Adipose tissue (tissue), 3 donors: Measurements from ENCODE around the gene MAST4. TPM values are rescaled to one million over a fixed set of nuclear protein-coding genes. Genes with fewer than 3 reads are reported as not detected.

Source experiments
- H3K27ac ChIP-seq: one replicate; pipeline ENCODE4 v1.5.1; 2013; ENCODE audit warnings: low read depth, low read length
- WGBS, 3 donors: extraction: QIAGEN DNeasy Blood & Tissue Kit; methylation state at CpG; one replicate each; pipeline ENCODE4 v1.1.7; 2013; 5-methylcytosine and 5-hydroxymethylcytosine counted together
- polyA plus RNA-seq, 3 donors: library from polyadenylated mRNA; stranded (reverse); fragments of 200-250 nt; gene quantifications; one replicate each; pipeline ENCODE4 v1.2.3, GENCODE V29; 2013
- donor health status: healthy with polysubstance abuse.
- donor health status: Bipolar disorder and iron deficiency.
- donor health status: healthy.

MAST4 gene
- polyA plus RNA-seq, 3 donors = 2.7 to 16.6 (median 11.8) TPM

DNA sequence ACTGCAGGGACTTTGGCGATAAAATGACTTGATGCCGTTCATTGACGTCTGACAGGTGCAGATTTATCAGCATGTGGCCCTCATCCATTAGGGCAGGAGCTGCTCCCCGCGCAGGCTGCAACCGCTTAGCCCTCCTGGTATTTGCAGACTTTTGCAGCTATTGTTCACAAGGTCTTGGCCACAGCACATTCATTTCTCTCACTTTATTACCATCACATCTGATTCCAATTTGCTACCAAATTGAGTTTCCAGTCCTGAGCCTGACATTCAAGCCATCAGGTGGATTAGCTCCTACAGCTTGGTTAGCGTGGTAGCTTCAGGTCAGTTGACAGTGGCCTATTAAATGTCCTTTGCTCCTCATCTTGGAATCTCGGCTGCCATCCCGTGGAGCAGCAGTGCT lies 301.2 kb downstream of the MAST4 start:
- H3K27ac ChIP-seq = no peak overlapping the region
- WGBS, 3 donors = 90 to 96% (median 95%) methylated on average over 9 of the region's 9 CpGs

DNA sequence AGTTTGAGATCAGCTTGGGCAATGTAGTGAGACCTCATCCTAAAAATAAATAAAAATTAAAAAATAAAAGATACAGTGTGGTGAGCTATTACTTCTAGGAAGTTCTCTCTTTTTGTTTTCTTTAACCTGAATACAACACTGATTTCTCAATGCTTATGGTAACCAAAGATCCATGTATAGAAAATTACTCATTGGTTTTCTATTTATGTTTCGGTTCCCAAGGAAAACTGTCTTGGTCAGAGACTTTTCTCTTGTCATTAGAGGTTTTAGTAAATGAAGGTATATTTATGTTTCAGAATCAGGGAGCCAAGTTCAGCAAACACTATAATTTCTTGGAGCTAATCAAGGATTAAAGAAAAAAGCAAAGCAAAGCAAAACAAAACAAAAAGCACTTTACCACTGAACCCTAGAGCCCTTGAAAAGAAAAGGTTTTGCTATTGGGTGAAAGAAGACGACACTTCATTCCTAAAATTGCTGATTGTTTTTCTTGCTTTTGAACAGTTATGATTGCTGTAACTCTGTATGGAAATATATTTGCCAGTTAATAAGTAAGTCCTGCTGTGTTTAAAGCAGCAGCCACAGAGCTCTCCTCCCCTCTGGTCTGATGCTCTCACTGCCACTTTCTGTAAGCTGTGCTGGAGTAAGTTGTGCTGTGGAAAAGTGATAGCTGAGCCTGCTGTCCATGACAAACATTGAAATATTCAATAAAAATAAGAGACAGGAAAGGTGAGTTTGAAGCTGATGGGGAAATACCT lies 302.2 kb downstream of the MAST4 start:
- no peak overlapping the region for H3K27ac ChIP-seq
- 83 to 88% (median 87%) methylated on average over 2 of the region's 2 CpGs for WGBS, 3 donors

DNA sequence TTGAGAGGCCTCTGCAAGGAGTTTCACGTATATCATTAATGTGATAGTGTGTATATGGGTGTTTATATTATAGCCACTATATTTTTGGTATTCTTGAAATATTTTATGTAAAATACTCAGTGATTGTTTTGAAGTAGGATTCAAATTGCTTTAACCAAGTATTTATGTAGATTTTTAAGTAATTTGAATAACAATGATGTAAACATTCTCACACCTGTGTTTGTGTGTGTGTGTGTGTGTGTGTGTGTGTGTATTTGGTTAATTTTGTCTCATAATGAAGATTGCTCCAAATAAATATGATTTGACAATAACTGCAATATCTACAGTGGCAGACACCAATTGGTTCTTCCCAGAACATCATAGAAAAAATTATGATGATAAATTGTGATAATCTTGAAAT lies 307.0 kb downstream of the MAST4 start:
- 95 to 100% (median 99%) methylated on average over 1 of the region's 1 CpG for WGBS, 3 donors
- H3K27ac ChIP-seq = no peak overlapping the region

DNA sequence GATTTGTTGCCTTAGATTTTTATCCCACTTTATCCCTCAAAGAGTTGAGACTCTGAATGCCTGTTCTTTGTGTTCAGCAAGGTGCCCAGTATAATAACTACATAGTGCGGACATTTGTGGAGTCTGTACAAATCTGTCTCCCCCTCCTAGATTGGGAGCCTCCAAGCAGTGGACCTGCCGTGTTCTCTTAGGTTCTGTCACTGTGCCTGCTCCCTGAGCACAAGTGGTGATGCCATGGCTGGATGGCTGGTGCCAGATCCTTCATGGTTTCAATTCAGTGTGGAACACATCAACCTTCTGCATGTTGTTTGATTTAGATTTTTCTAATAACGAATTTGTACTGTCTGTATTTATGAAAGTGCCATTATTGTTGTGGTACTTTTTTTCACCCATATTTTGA lies 307.5 kb downstream of the MAST4 start:
- WGBS, 3 donors = 83 to 88% (median 86%) methylated on average over 3 of the region's 3 CpGs
- H3K27ac ChIP-seq = no peak overlapping the region

DNA sequence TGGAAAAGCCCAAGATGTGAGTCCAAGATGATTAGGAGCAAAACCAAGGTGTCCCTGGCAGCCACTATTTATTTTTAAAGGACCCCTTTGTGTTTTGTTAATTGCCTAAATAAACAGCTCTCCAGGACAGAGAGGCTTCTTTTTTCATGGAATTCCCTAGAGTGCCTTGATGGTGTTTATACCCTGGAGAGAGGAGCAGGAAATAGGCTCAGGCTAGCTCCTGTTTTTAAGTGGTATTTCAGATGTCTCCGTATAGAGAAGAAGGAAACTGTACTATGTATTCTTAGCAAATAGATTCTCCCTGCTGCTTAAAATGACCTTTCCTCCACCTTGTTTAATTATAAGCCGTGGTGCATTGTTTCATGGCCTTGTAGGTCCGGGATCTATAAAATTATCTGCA lies 308.0 kb downstream of the MAST4 start:
- no peak overlapping the region for H3K27ac ChIP-seq
- WGBS, 3 donors = 18 to 47% (median 45%) methylated on average over 3 of the region's 3 CpGs

DNA sequence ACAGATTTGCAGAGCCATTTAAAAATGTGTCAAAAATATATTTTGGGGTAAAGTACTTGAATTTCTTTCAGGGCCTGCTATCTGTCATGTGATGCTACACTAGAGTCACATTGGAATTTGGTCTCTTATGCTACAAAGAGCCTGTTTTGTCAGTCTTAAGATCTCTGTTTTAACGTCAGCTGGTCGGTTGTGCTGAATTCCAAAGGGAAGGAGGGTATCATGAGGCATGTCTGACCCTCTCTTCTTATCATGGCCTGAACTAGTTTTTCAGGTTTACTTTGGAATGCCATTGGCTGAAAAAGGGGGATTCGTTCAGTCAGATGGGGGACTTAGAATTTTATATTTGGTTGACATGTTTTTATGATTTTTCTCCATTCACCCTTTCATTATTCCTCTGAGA lies 309.8 kb downstream of the MAST4 start:
- H3K27ac ChIP-seq = no peak overlapping the region
- 73 to 92% (median 91%) methylated on average over 3 of the region's 3 CpGs for WGBS, 3 donors

DNA sequence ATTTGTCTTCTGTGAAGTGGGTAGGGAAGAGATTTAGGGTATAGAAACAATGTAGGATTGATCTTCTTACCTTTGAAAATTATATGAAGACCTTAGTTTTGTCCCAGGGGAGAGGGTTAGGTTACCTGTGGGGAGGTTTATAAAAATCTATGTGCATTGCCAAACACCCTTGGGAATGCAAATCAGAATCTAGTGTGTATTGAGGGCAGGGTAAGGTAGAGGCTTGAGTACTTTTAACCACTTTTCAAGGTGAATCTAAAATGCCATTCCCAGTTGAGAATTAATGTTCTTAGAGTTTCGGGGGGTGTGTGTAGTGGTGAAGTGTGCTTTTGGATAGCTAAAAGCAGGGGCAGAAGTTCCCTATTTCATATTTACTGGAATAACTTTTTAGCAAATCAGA lies 312.0 kb downstream of the MAST4 start:
- WGBS, 3 donors = 64 to 93% (median 93%) methylated on average over 1 of the region's 1 CpG
- no peak overlapping the region for H3K27ac ChIP-seq

DNA sequence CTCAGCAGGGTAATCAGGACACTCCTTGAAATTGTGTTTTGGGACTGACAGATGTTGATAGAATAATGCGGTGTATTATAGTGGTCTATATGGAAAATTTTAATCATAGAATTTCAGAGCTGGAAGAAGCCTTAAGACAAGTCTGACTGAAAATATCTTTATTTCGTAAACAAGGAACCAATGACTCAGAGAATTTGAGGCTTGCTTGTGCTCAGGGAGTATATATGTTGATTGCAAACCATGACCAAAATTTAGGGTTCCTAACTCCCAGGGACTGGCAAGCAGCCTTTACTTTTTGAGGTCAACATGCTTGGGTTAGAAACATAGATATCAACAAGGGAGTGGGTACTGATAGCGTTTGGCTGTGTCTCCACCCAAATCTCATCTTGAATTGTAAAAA lies 313.2 kb downstream of the MAST4 start:
- H3K27ac ChIP-seq = no peak overlapping the region
- WGBS, 3 donors = 86 to 93% (median 89%) methylated on average over 3 of the region's 3 CpGs

DNA sequence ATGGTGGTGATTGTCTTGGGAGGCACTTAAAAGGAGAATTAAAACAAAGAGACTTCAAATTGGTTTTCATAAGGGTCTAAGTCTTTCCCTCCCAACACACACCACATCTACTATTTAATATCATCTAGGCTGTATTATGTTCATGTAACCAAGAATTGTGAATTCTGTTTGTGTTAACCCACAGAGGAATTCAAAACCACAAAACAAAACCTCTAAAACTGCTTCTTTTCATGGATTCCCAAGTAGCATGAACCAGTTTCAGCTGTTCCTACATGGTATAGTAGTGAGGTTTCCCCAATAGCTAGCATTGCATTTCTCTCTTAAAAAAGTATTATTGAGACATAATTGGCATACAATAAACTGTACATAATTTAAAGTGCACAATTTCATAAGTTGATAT lies 316.6 kb downstream of the MAST4 start:
- H3K27ac ChIP-seq = no peak overlapping the region

DNA sequence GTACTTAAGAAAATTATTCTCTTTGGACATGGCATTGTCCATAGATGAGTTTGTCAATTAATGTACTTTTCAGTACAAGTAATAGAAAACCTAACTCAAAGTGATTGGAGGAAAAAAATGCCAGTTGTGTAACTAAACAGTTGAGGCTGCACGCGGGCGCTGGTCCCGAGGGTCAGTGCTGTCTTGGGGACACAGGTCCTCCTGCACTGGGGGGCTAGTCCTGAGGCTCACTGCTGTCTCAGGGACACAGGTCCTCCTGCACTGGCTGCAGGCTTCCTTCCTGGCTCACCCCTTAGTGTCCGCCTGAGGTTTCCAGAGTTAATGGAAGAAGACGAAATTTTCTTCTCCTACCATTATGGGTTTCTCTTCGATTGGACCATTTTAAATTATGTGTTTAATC lies 319.3 kb downstream of the MAST4 start:
- H3K27ac ChIP-seq = no peak overlapping the region
- WGBS, 3 donors = 85 to 94% (median 92%) methylated on average over 7 of the region's 7 CpGs

DNA sequence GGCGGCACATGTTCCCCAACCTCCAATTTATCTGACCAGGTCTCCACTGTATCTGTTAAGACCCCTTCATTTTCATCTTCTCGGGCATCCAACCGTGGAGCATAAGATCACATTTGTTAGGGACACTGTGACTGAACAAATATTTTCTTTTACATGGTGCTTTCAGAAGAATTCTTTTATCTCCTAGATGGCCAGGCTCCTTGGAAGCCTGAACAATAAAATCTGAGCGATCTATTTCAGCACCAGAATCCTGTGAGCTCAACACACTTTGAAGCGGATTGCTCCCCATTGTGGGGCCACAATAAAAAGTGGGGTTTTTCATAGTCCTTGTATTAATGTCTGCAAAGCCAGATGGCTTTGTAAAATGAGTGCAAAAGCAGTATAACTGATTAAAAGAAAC lies 326.7 kb downstream of the MAST4 start:
- H3K27ac ChIP-seq = no peak overlapping the region
- 71 to 94% (median 93%) methylated on average over 5 of the region's 5 CpGs for WGBS, 3 donors

DNA sequence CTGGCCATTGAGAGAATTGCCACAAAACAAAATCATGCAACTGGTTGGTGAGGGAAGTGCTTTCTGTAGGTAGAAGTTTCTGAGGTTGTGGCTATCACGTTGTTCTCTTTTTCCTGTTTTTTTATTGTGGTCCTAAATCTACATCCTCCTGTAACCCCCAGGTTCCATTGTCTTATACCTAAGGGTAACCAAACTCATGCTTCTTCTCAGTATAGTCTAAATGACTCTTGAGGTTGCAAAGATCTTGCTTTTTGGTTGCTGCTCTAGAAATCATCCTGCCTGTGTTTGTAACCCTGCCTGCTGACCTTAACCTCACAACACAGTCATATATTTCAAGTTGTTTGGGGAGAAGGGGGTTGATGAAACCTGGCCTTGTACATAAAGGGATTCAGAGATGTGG lies 327.3 kb downstream of the MAST4 start:
- WGBS, 3 donors = 46 to 65% (median 60%) methylated on average over 1 of the region's 1 CpG

DNA sequence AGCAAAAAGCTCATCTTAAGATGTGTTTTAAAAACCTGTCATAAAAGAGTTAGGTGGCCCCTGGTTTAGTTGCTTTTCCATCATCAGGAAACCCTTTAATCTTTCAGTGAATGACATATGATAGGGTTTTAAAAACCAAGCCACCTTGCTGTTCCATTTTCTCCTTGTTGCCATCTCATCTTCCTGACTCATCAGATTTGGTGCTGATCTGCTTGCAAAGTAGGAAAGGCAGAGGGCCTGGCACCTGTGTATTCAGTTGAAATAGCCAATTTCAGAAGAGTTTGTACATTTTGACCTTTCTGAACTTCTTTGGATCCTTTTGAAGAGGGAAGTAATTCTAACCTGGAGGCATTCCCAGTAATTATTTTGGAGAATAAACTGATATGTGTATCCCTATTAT lies 327.7 kb downstream of the MAST4 start:
- no peak overlapping the region for H3K27ac ChIP-seq

More for the DNA sequence above, 327.3 kb downstream of the MAST4 start:
- no peak overlapping the region for H3K27ac ChIP-seq

DNA sequence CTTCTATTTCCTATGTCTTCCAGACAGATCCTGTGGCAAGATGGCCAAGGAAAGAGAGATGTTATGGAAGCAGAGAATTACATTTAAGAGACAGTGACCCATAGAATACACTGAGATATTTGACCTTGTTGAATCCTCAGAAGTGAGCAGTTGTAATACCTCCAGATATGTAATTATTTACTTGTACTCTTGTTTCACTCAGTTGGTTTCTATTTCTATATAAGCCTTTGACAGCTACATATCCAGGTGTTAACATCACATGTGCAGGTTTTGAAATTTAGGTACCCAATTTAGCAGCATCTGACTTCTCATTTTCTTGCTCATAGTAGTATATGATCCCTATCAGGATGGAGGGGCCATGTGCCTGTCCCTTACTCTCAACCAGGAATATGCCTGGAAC lies 330.9 kb downstream of the MAST4 start:
- H3K27ac ChIP-seq = no peak overlapping the region

DNA sequence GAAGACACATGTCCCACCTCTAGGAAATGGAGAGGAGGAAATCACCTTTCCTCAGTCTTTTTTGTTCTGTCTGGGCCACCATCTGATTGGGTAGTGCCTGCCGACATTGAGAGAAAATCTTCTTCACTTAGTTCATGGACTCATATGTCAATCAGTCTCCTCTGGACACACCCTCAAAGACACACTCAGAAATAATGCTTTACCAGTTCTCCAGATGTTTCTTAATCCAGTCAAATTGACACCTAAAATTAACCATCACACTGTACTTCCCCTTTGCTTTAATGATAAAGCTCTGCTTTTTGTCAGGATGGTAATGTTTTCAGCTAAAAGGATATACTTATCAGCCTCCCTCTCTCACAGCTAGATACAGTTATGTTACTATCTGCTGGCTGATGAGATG lies 333.1 kb downstream of the MAST4 start:
- 94 to 100% (median 96%) methylated on average over 1 of the region's 1 CpG for WGBS, 3 donors

DNA sequence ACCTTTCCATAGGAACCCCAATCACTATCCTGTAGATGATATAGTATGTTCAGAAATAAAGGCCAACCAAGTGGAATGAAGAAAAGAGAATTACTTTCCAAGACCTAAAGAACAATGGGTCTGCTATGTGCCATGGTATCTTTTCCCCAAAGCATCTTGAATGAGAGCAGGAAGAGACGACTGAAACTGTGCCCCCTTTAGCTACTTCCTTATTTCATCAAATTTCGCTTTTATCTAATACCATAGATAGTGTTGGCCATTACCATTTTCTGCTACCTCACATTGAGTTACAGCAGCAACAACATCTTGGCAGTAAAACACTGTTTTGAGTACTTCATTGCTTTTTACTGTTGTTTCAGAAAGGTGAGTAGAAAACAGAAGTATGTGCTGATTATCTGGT lies 333.8 kb downstream of the MAST4 start:
- H3K27ac ChIP-seq = no peak overlapping the region
- WGBS, 3 donors = 71 to 86% (median 79%) methylated on average over 2 of the region's 2 CpGs

More for the DNA sequence above, 333.1 kb downstream of the MAST4 start:
- no peak overlapping the region for H3K27ac ChIP-seq

DNA sequence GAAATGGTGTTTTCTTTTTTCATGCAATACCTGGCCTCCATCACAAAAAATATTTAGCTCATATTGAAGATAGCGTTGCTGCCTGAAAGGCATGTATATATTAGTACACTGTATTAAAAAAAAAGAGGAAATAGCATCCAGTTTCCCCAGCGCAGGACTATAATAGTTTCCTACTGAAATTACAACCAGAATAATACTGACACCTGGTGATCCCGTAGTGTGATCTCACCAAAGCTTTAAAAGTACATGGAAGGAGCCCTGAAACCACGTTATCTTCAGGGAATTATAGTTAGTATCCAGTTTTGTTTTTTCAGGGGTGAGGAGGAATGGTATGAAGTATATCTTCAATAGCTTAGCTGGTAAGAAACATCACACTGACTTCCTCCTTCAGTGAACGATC lies 335.5 kb downstream of the MAST4 start:
- no peak overlapping the region for H3K27ac ChIP-seq
- WGBS, 3 donors = 47 to 67% (median 53%) methylated on average over 5 of the region's 5 CpGs

DNA sequence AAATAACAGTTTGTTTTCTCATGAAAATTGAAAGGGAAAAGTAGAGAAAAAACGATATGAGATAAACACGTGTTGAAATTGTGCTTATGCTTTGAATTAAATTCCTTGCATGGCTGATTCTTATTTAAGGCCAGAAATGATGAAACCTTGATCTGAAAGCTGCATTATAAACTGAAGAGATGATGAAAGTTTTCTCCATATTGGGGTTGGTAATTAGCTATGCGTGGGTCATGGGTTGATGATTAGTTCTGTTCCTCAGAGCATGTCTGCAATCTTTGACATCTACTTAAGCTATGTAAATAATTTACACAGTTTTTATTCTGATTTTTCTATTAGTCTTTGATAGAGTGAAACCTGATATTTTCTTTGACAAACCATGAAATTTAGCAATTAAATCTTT lies 336.3 kb downstream of the MAST4 start:
- WGBS, 3 donors = 77 to 90% (median 89%) methylated on average over 3 of the region's 3 CpGs
- H3K27ac ChIP-seq = no peak overlapping the region

DNA sequence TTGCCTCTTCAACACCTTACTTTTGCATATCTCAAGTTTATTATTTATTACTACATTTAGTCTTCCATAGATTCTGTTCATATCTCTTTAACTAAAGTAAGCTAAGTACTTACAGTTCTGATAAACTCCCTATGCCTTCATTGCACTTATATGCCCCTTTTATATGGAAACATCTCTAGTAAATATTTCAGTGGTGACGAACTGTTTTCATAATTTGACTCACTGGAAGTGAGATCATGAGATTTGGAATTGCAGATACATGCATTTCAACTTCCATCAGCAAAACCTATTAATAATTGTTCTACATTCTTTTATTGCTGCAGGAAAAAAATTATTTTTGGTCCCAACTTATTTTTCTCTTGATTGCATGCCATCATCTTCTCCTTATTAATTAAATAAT lies 336.9 kb downstream of the MAST4 start:
- H3K27ac ChIP-seq = no peak overlapping the region
- 84 to 90% (median 90%) methylated on average over 1 of the region's 1 CpG for WGBS, 3 donors

DNA sequence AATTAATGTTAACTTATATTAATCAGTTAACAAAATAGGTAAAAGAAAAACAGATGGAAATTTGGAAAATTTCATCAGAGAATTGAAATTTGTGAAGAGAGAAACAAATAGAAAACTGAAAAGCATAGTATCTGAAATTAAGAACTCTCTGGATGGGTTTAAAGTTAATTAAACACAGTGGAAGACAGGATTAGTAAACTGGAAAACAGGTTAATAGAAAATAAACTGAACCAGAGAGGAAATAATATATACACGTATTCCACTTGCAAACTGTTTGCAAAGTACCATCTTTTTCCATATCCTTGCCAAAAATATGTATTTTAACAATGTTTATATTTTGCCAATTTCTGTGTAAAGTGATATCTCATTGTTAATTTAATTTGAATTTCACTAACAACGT lies 342.9 kb downstream of the MAST4 start:
- 94 to 98% (median 94%) methylated on average over 2 of the region's 2 CpGs for WGBS, 3 donors

More for the DNA sequence above, 342.9 kb downstream of the MAST4 start:
- no peak overlapping the region for H3K27ac ChIP-seq
